K562 (cell line): ENCODE data around the gene IGFBP4. TPM values are rescaled to one million over a fixed set of nuclear protein-coding genes. Genes with fewer than 3 reads are reported as not detected.

Source experiments
- ATAC-seq: fragments of 200-7000 bp; cut with Tn5 transposase; 3 replicates; pipeline ENCODE4 v1.9.1; 2020; ENCODE audit warnings: moderate library complexity
- BruUV-seq: library from RNA; stranded (reverse); fragments of 400-500 nt; replicated peaks from 2 replicates; lab custom pipeline; 2021; lab: Mats Ljungman, UMichigan
- CTCF ChIA-PET: fragments of 300-600 bp; formaldehyde crosslinking; extraction: SDS; loops from one replicate; lab custom pipeline; 2021; ENCODE audit warnings: low intra/inter-chr PET ratio; lab: Yijun Ruan, JAX
- POLR2A ChIA-PET: fragments of 300-600, 350-650 bp; sonication (Branson Sonifier 250); formaldehyde crosslinking; extraction: SDS; loops from one replicate; lab custom pipeline; 2021; ENCODE audit warnings: antibody characterized with exemption, inconsistent platforms; lab: Yijun Ruan, JAX
- DNase-seq, 4 experiments: peaks; one replicate each; pipeline versions ENCODE4 v3.0.0 to v3.0.0-alpha.2; 2011 to 2018; ENCODE audit warnings: low spot score in 3 of 4, mixed read lengths in 3 of 4; ENCODE audit errors: extremely low read depth in 1 of 4
- FAIRE-seq: peaks from 2 replicates; lab custom pipeline; 2011; peaks lifted over from hg19 to GRCh38; lab: Jason Lieb, UNC
- H2AFZ ChIP-seq: 2 replicates; pipeline ENCODE4 v1.6.0; 2011; ENCODE audit warnings: low read depth, low read length, control low read depth, inconsistent platforms
- H3K27ac ChIP-seq: fragments of 200-600 bp; 3 replicates; pipeline ENCODE4 v1.8.0; 2011; ENCODE audit warnings: low read depth, mild to moderate bottlenecking, control low read depth, inconsistent platforms, low read length, moderate library complexity, mixed read lengths; ENCODE audit errors: extremely low read depth
- H3K27me3 ChIP-seq, 2 experiments: fragments of 300-600 bp in 1 of 2; 2 replicates in 1 of 2; 3 replicates in 1 of 2; pipeline versions ENCODE4 v1.6.0 to v1.8.0; 2011; ENCODE audit warnings: inconsistent platforms in 2 of 2, low read length in 2 of 2, mild to moderate bottlenecking in 1 of 2, mixed read lengths in 1 of 2, moderate library complexity in 1 of 2; ENCODE audit not compliant: control insufficient read depth in 2 of 2, insufficient read depth in 2 of 2
- H3K36me3 ChIP-seq: fragments of 300-600 bp; 3 replicates; pipeline ENCODE4 v1.8.0; 2011; ENCODE audit warnings: mild to moderate bottlenecking, low read length, inconsistent platforms; ENCODE audit not compliant: control insufficient read depth, insufficient read depth
- H3K4me1 ChIP-seq, 2 experiments: fragments of 200-600 bp in 1 of 2; replicated peaks in 1 of 2; 2 replicates in 1 of 2; 3 replicates in 1 of 2; pipeline versions ENCODE4 v1.5.1 to v1.8.0; 2011; ENCODE audit warnings: inconsistent platforms in 2 of 2, low read length in 2 of 2, mild to moderate bottlenecking in 1 of 2, mixed read lengths in 1 of 2, moderate library complexity in 1 of 2; ENCODE audit not compliant: control insufficient read depth in 2 of 2, insufficient read depth in 2 of 2
- H3K4me2 ChIP-seq: 2 replicates; pipeline ENCODE4 v1.6.1; 2011; ENCODE audit warnings: low read length, control low read depth, inconsistent platforms, mixed read lengths; ENCODE audit not compliant: insufficient read depth
- H3K4me3 ChIP-seq: fragments of 200-600 bp; sonication (generic), shearing (Covaris generic); 2 replicates; pipeline ENCODE4 v1.5.1; 2016; ENCODE audit warnings: control low read depth, inconsistent platforms
- H3K79me2 ChIP-seq: fragments of 200-600 bp; 3 replicates; pipeline ENCODE4 v1.8.0; 2011; ENCODE audit warnings: low read length, inconsistent platforms; ENCODE audit not compliant: control insufficient read depth, insufficient read depth
- H3K9ac ChIP-seq, 2 experiments: 2 replicates each; pipeline versions ENCODE4 v1.6.0 to v1.6.1; 2011; ENCODE audit warnings: low read depth in 2 of 2, low read length in 2 of 2, control low read depth in 1 of 2, inconsistent platforms in 1 of 2, mild to moderate bottlenecking in 1 of 2, mixed read lengths in 1 of 2; ENCODE audit not compliant: insufficient read depth in 1 of 2
- H3K9me1 ChIP-seq: one replicate; pipeline ENCODE4 v1.6.0; 2011; ENCODE audit warnings: inconsistent platforms, mild to moderate bottlenecking, low read length, moderate library complexity; ENCODE audit not compliant: control insufficient read depth, insufficient read depth
- H3K9me3 ChIP-seq: replicated peaks from 2 replicates; pipeline ENCODE4 v1.5.1; 2011; ENCODE audit warnings: low read depth, low read length, inconsistent platforms; ENCODE audit not compliant: control insufficient read depth, insufficient read depth
- H4K20me1 ChIP-seq: replicated peaks from 2 replicates; pipeline ENCODE4 v1.6.1; 2011; ENCODE audit warnings: low read length, inconsistent platforms, mixed read lengths; ENCODE audit not compliant: control insufficient read depth, insufficient read depth
- ARID3A ChIP-seq: IDR thresholded peaks from 2 replicates; pipeline ENCODE4 v1.6.1; 2012; ENCODE audit warnings: low read depth, low read length, improper control_type of control experiment, borderline replicate concordance
- CTCF ChIP-seq, 3 experiments: IDR thresholded peaks in 2 of 3; conservative IDR thresholded peaks in 1 of 3; 2 replicates each; pipeline ENCODE4 v1.5.1; 2011 to 2012; ENCODE audit warnings: low read length in 3 of 3, mild to moderate bottlenecking in 3 of 3, control low read depth in 2 of 3, improper control_type of control experiment in 1 of 3, inconsistent platforms in 1 of 3, low read depth in 1 of 3, mixed read lengths in 1 of 3, moderate library complexity in 1 of 3; ENCODE audit not compliant: insufficient read depth in 2 of 3
- KLF1 ChIP-seq: fragments of 450-650 bp; IDR thresholded peaks from 2 replicates; pipeline ENCODE4 v1.6.1; 2016; ENCODE audit warnings: missing genetic modification characterization, missing compliant biosample characterization
- RAD21 ChIP-seq, 2 experiments: fragments of 250-450 bp in 1 of 2; fragments of 450-650 bp in 1 of 2; sonication (Bioruptor Pico) in 1 of 2; formaldehyde crosslinking in 1 of 2; IDR thresholded peaks in 1 of 2; conservative IDR thresholded peaks in 1 of 2; 2 replicates each; pipeline versions ENCODE4 v1.4.0 to v1.8.0; 2020 to 2022; ENCODE audit warnings: mild to moderate bottlenecking in 2 of 2, moderate library complexity in 1 of 2
- REST ChIP-seq, 2 experiments: fragments of 450-650 bp; formaldehyde crosslinking in 1 of 2; IDR thresholded peaks; 2 replicates each; pipeline versions ENCODE4 v1.4.0 to v1.6.1; 2014 to 2020; ENCODE audit warnings: mild to moderate bottlenecking in 2 of 2, borderline replicate concordance in 1 of 2, low read depth in 1 of 2
- SMARCA4 ChIP-seq: fragments of 450-650 bp; IDR thresholded peaks from 2 replicates; pipeline ENCODE4 v1.6.1; 2016
- SMC3 ChIP-seq: conservative IDR thresholded peaks from 2 replicates; pipeline ENCODE4 v1.6.1; 2011; ENCODE audit warnings: low read depth, low read length, improper control_type of control experiment; ENCODE audit not compliant: insufficient read depth
- ZKSCAN8 ChIP-seq: fragments of 200-800 bp; sonication (Bioruptor generic); IDR thresholded peaks from 2 replicates; pipeline ENCODE4 v1.6.1; 2016; ENCODE audit warnings: missing genetic modification characterization, missing compliant biosample characterization
- WGBS: fragments of 100-300 bp; shearing (Covaris generic); methylation state at CpG from one replicate; pipeline ENCODE4 v1.1.6; 2016; ENCODE audit warnings: low coverage, mixed read lengths; ENCODE audit not compliant: insufficient coverage; ENCODE audit errors: missing lambda C conversion rate; 5-methylcytosine and 5-hydroxymethylcytosine counted together
- in situ Hi-C: fragments of 300-500 bp; cut with MboI; formaldehyde crosslinking; loops from 4 replicates; pipeline ENCODE4 v1.15.0; 2018; ENCODE audit warnings: inconsistent platforms, mixed read lengths
- intact Hi-C: fragments of 100-400 bp; cut with micrococcal nuclease; formaldehyde crosslinking; loops from 2 replicates; pipeline ENCODE4 v1.14.2; 2022
- polyA plus RNA-seq, 8 experiments: library from polyadenylated mRNA; depleted of rRNA in 4 of 8; stranded (reverse) in 5 of 8; unstranded in 3 of 8; fragments of >200 nt; fragmentation: Nextera tagmentation in 2 of 8; fragmentation: Illumina TruSeq in 1 of 8; extraction: Ambion mirVana in 2 of 8; extraction: Trizol in 1 of 8; gene quantifications; 2 replicates each; pipeline versions ENCODE4 v1.2.1 to v1.2.3, GENCODE V29; 2011 to 2014; ENCODE audit warnings: inconsistent platforms in 1 of 8, missing spikeins in 1 of 8
- total RNA-seq, 7 experiments: library from RNA; depleted of rRNA in 6 of 7; stranded (reverse); fragments of >200 nt in 6 of 7; fragmentation: Illumina TruSeq in 2 of 7; extraction: Trizol in 2 of 7; gene quantifications; 2 replicates each; pipeline versions ENCODE4 v1.2.1 to v1.2.3, GENCODE V29; 2011 to 2021; ENCODE audit warnings: low replicate concordance in 1 of 7

Gene IGFBP4
- total and polyA plus RNA-seq, 9 of the 15 experiments (the other 6 are each of a cell fraction or from before 2014, with no cell fraction given) = 8.8 to 99.8 (median 18.6) TPM

GRCh38 chr17:40415390-40415789 is 27.9 kb upstream of the IGFBP4 start:
- Histone ChIP-seq H3K79me2 (peaks cover 45% of the 10 kb centered on the region), H4K20me1 (no peaks in the 10 kb centered on the region), H3K4me2 (peak overlapping the region; percentile 88; the same call in 1 of the 2 replicates), H3K9me1 (no peaks in the 10 kb centered on the region), H3K36me3 (peaks cover 60% of the 10 kb centered on the region), H2AFZ (no peak overlapping the region), H3K4me1 (peaks cover 7 to 15% of the 10 kb centered on the region in 2 experiments), H3K9me3 (no peaks in the 10 kb centered on the region), H3K9ac (peak overlapping the region in 1 of 2 experiments; percentile 96; a peak in 2 of 4 replicates), H3K27me3 (no peaks in the 10 kb centered on the region), H3K27ac (peak overlapping the region; percentile 8; the same call in 1 of the 3 replicates), H3K4me3 (no peak overlapping the region; the same call in 1 of the 2 replicates)
- in situ Hi-C loops = no loop called here
- CTCF ChIA-PET = interaction anchor here (0.6 to 1.7 kb wide), 7 partner anchors 53 to 144 kb away, joined by 3 to 10 read pairs (median 3); no protein-coding TSS in a partner anchor
- no TSS peak for BruUV-seq
- POLR2A ChIA-PET = interaction anchor here (0.7 to 3.4 kb wide), 7 partner anchors 10 to 143 kb away, joined by 3 to 19 read pairs (median 4); partner anchors contain the start of gene IGFBP4
- 28% methylated on average over 3 of the region's 3 CpGs for WGBS
- DNase-seq (peak in 2 of 4 experiments; percentile 32 to 42), ATAC-seq (no peak), FAIRE-seq (no peak)
- intact Hi-C loops = no loop called here
- peak; percentile 25; the same call in 1 of the 2 replicates for TF ChIP-seq SMARCA4
- TF ChIP-seq ZKSCAN8 = no peak
- TF ChIP-seq CTCF (IDR thresholded peaks at IDR 0.05 in 2 of 3, conservative IDR thresholded peaks at IDR 0.05 in 1 of 3; ENCODE audit: insufficient read depth in 2 of 3, low read depth in 1 of 3, low read length in 3 of 3) = peak; percentile 34 to 65 (median 55); a peak in 4 of 6 replicates
- peak; percentile 34 for TF ChIP-seq REST (IDR thresholded peaks at IDR 0.05; ENCODE audit: borderline replicate concordance)
- TF ChIP-seq REST (CRISPR knock-in tag; IDR thresholded peaks at IDR 0.05; ENCODE audit: low read depth) = no peak
- peak; percentile 33 to 42; a peak in 3 of 4 replicates for TF ChIP-seq RAD21 (CRISPR knock-in tag; conservative IDR thresholded peaks at IDR 0.05 in 1 of 2, IDR thresholded peaks at IDR 0.05 in 1 of 2)
- TF ChIP-seq ARID3A = peak; percentile 83; the same call in 1 of the 2 replicates
- TF ChIP-seq KLF1 = no peak
- TF ChIP-seq SMC3 = 0 out of 2 replicates have a peak, but pooled peaks have one; percentile 20
